HepG2 (cell line): ENCODE data around the gene CMTM5. TPM values are rescaled to one million over a fixed set of nuclear protein-coding genes. Genes with fewer than 3 reads are reported as not detected.

Experiments used
- ATAC-seq: fragments of 200-7000 bp; cut with Tn5 transposase; 3 replicates; pipeline ENCODE4 v1.9.1; 2020; ENCODE audit warnings: mild to moderate bottlenecking, moderate library complexity
- BruUV-seq: library from RNA; stranded (reverse); fragments of 400-500 nt; replicated peaks from 2 replicates; lab custom pipeline; 2021; lab: Mats Ljungman, UMichigan
- CTCF ChIA-PET: fragments of 300-600 bp; formaldehyde crosslinking; extraction: SDS; loops from one replicate; lab custom pipeline; 2021; ENCODE audit warnings: low total read pairs, inconsistent platforms, low intra/inter-chr PET ratio; lab: Yijun Ruan, JAX
- POLR2A ChIA-PET: fragments of 350-600 bp; sonication (Branson Sonifier 250); formaldehyde crosslinking; loops from one replicate; lab custom pipeline; 2020; ENCODE audit warnings: antibody characterized with exemption, inconsistent platforms; lab: Yijun Ruan, JAX
- DNase-seq: peaks from one replicate; pipeline ENCODE4 v3.0.0-alpha.2; 2015; ENCODE audit warnings: low spot score
- FAIRE-seq: peaks from 3 replicates; lab custom pipeline; 2011; peaks lifted over from hg19 to GRCh38; lab: Jason Lieb, UNC
- H2AFZ ChIP-seq: one replicate; pipeline ENCODE4 v1.6.1; 2011; ENCODE audit warnings: low read length, inconsistent platforms
- H3K27ac ChIP-seq: fragments of 300-600 bp; 3 replicates; pipeline ENCODE4 v1.8.0; 2011; ENCODE audit warnings: mixed run types, mild to moderate bottlenecking, mixed read lengths, low read length, inconsistent platforms; ENCODE audit not compliant: insufficient read depth; ENCODE audit errors: extremely low read length
- H3K27me3 ChIP-seq, 2 experiments: fragments of 200-600 bp in 1 of 2; 2 replicates in 1 of 2; 3 replicates in 1 of 2; pipeline versions ENCODE4 v1.6.0 to v1.8.0; 2011; ENCODE audit warnings: low read length in 2 of 2, mild to moderate bottlenecking in 2 of 2, moderate library complexity in 2 of 2, inconsistent platforms in 1 of 2; ENCODE audit not compliant: insufficient read depth in 2 of 2, control insufficient read depth in 1 of 2
- H3K36me3 ChIP-seq, 2 experiments: fragments of 200-600 bp in 1 of 2; replicated peaks in 1 of 2; 2 replicates in 1 of 2; 3 replicates in 1 of 2; pipeline versions ENCODE4 v1.5.1 to v1.8.0; 2011; ENCODE audit warnings: low read length in 2 of 2, inconsistent platforms in 1 of 2; ENCODE audit not compliant: insufficient read depth in 2 of 2, control insufficient read depth in 1 of 2
- H3K4me1 ChIP-seq: 2 replicates; pipeline ENCODE4 v1.5.1; 2012; ENCODE audit warnings: low read length, inconsistent platforms; ENCODE audit not compliant: insufficient read depth
- H3K4me2 ChIP-seq: 2 replicates; pipeline ENCODE4 v1.6.0; 2011; ENCODE audit warnings: low read depth, low read length, inconsistent platforms
- H3K4me3 ChIP-seq, 3 experiments: fragments of 200-600 bp in 1 of 3; sonication (generic), shearing (Covaris generic) in 1 of 3; replicated peaks in 1 of 3; 2 replicates each; pipeline ENCODE4 v1.5.1; 2011 to 2016; ENCODE audit warnings: low read length in 3 of 3, inconsistent platforms in 2 of 3, low read depth in 2 of 3, mild to moderate bottlenecking in 2 of 3, control low read depth in 1 of 3, mixed read lengths in 1 of 3; ENCODE audit not compliant: insufficient read depth in 1 of 3
- H3K79me2 ChIP-seq: one replicate; pipeline ENCODE4 v1.6.1; 2011; ENCODE audit warnings: low read length, inconsistent platforms; ENCODE audit not compliant: insufficient read depth
- H3K9ac ChIP-seq: 2 replicates; pipeline ENCODE4 v1.6.0; 2011; ENCODE audit warnings: mild to moderate bottlenecking, low read depth, low read length, inconsistent platforms; ENCODE audit not compliant: insufficient read depth
- H3K9me3 ChIP-seq: 2 replicates; pipeline ENCODE4 v1.5.1; 2012; ENCODE audit warnings: mild to moderate bottlenecking, low read length
- H4K20me1 ChIP-seq: 2 replicates; pipeline ENCODE4 v1.6.0; 2011; ENCODE audit warnings: inconsistent platforms, mild to moderate bottlenecking, low read length, moderate library complexity; ENCODE audit not compliant: insufficient read depth
- CREB1 ChIP-seq, 2 experiments: fragments of 450-650 bp in 1 of 2; IDR thresholded peaks; 2 replicates each; pipeline ENCODE4 v1.6.1; 2016 to 2017; ENCODE audit warnings: control low read depth in 1 of 2, mild to moderate bottlenecking in 1 of 2, missing compliant biosample characterization in 1 of 2, missing genetic modification characterization in 1 of 2
- GABPB1 ChIP-seq: IDR thresholded peaks from 2 replicates; pipeline ENCODE4 v1.6.1; 2016; ENCODE audit warnings: mild to moderate bottlenecking, missing genetic modification reagents, moderate library complexity, missing compliant biosample characterization
- NRL ChIP-seq: sonication (generic); formaldehyde crosslinking; IDR thresholded peaks from 2 replicates; pipeline ENCODE4 v1.5.0; 2020; ENCODE audit warnings: missing genetic modification reagents, mild to moderate bottlenecking, moderate library complexity, borderline replicate concordance
- YY1 ChIP-seq: IDR thresholded peaks from 2 replicates; pipeline ENCODE4 v1.6.1; 2011; ENCODE audit warnings: low read length, low read depth, moderate library complexity, mild to moderate bottlenecking; ENCODE audit not compliant: insufficient read depth, insufficient replicate concordance
- ZFP36L1 ChIP-seq: sonication (generic); formaldehyde crosslinking; IDR thresholded peaks from 2 replicates; pipeline ENCODE4 v1.8.0; 2022; ENCODE audit warnings: mild to moderate bottlenecking, missing genetic modification reagents, moderate library complexity
- ZNF136 ChIP-seq: sonication (generic); formaldehyde crosslinking; IDR thresholded peaks from 2 replicates; pipeline ENCODE4 v1.8.1; 2022; ENCODE audit warnings: low read depth, mild to moderate bottlenecking, moderate library complexity, missing genetic modification reagents
- ZNF547 ChIP-seq: sonication (generic); formaldehyde crosslinking; IDR thresholded peaks from 2 replicates; pipeline ENCODE4 v1.5.1; 2020; ENCODE audit warnings: mild to moderate bottlenecking, missing genetic modification reagents
- WGBS: methylation state at CpG from one replicate; pipeline ENCODE4 v1.1.6; 2017; ENCODE audit warnings: low lambda C conversion rate; 5-methylcytosine and 5-hydroxymethylcytosine counted together
- in situ Hi-C: cut with HindIII; loops from 2 replicates; pipeline ENCODE4 v1.10.0; 2017; ENCODE audit warnings: low pct_unique_long_range_greater_than_20kb; ENCODE audit not compliant: extremely low pct_ligation_motif_present
- intact Hi-C: fragments of 100-400 bp; cut with micrococcal nuclease; formaldehyde crosslinking; loops from one replicate; pipeline ENCODE4 v1.10.0; 2022; ENCODE audit not compliant: unreplicated experiment
- polyA plus RNA-seq, 8 experiments: library from polyadenylated mRNA; depleted of rRNA in 3 of 8; stranded (reverse) in 7 of 8; unstranded in 1 of 8; fragments of >200 nt; fragmentation: Illumina TruSeq in 4 of 8; extraction: Trizol in 4 of 8; gene quantifications; 2 replicates each; pipeline versions ENCODE4 v1.2.1 to v1.2.3, GENCODE V29; 2011 to 2016; ENCODE audit warnings: low read depth in 4 of 8, missing spikeins in 1 of 8, mixed read lengths in 1 of 8; ENCODE audit not compliant: insufficient read depth in 1 of 8
- total RNA-seq, 5 experiments: library from RNA; depleted of rRNA; stranded (reverse); fragments of >200 nt; fragmentation: Illumina TruSeq; extraction: Trizol; gene quantifications; 2 replicates each; pipeline ENCODE4 v1.2.3, GENCODE V29; 2016; ENCODE audit warnings: low read depth in 1 of 5
- TF ChIP-seq, protein P1 (sequence below): sonication (generic); formaldehyde crosslinking; IDR thresholded peaks from 2 replicates; pipeline ENCODE4 v1.5.1; 2020; ENCODE audit warnings: mild to moderate bottlenecking, missing genetic modification reagents
- TF ChIP-seq, protein P2 (sequence below): sonication (generic); formaldehyde crosslinking; IDR thresholded peaks from 2 replicates; pipeline ENCODE4 v1.4.0; 2020; ENCODE audit warnings: missing genetic modification reagents
- TF ChIP-seq, protein P3 (sequence below): sonication (generic); formaldehyde crosslinking; IDR thresholded peaks from 2 replicates; pipeline ENCODE4 v1.4.0; 2020; ENCODE audit warnings: low read depth, mild to moderate bottlenecking, missing genetic modification reagents

CMTM5 gene
- total and polyA plus RNA-seq, 2 of the 13 experiments (the other 11 are each of a cell fraction or from before 2014, with no cell fraction given), result not detected

DNA sequence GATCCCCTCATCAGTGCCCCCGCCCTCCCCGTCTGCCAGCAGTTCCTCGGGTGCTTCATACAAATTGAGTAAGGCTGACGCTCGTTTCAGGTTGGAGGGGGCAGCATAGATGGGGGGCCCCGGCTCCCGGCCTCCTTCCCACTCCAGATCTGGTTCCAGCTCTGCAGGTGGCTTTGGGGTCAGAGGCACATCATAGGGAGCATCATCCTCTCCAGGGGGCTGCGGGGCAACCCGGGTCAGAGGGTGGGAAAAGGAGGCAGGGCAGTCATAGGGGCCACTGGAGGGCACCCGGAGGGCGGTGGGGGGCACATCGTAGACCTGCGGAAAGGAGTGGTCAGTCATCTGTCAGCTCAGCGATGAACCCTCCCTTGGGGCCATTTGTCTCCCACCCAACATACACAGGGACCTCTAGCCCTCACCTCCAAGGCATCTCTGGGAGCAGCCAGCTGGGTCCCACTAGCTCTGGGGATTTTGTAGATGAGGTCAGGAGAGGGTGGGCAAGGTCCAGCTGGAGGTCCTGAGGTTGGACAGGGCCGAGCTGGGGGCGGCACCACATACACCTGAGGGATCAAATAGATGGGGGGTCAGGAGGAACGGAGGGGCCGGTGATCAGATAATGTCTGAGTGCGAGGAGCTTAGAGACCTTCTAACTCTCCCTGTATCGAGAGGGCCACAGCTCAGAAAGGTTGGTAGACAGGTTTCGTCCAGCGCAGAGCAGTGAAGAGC lies 17.0 kb upstream of the CMTM5 start:
- Histone ChIP-seq H2AFZ (no peak overlapping the region), H3K9ac (no peak overlapping the region), H3K4me3 (no peak overlapping the region), H4K20me1 (no peaks in the 10 kb centered on the region), H3K9me3 (no peaks in the 10 kb centered on the region), H3K27ac (no peak overlapping the region), H3K36me3 (no peaks in the 10 kb centered on the region), H3K27me3 (peaks cover 46 to 93% of the 10 kb centered on the region in 2 experiments), H3K79me2 (no peaks in the 10 kb centered on the region), H3K4me2 (no peak overlapping the region), H3K4me1 (peaks cover 30% of the 10 kb centered on the region)
- WGBS, result 40% methylated on average over 22 of the region's 22 CpGs
- FAIRE-seq (no peak), ATAC-seq (peak; percentile 1; the same call in 1 of the 3 replicates), DNase-seq (no peak)
- intact Hi-C loops, result loop anchor here (2.0 kb wide), 1 partner anchor 31 kb away; no protein-coding TSS in a partner anchor
- no TSS peak for BruUV-seq
- in situ Hi-C loops, result no loop called here
- ChIA-PET CTCF (interaction anchor here (1.7 to 1.8 kb wide), 2 partner anchors 32 to 94 kb away, joined by 5 to 7 read pairs; no protein-coding TSS in a partner anchor), POLR2A (interaction anchor here (0.6 to 1.6 kb wide), 3 partner anchors 20 to 38 kb away, joined by 3 to 11 read pairs (median 3); partner anchors contain the start of gene PABPN1)
- TF ChIP-seq YY1 (no peak), ZFP36L1 (CRISPR knock-in tag) (no peak), NRL (CRISPR knock-in tag) (peak; percentile 52; the same call in 1 of the 2 replicates), ZNF547 (CRISPR knock-in tag) (no peak), ZNF136 (CRISPR knock-in tag) (no peak), GABPB1 (peak; percentile 9; the same call in 1 of the 2 replicates), CREB1 (IDR thresholded peaks at IDR 0.05) (no peak), CREB1 (CRISPR knock-in tag; IDR thresholded peaks at IDR 0.05) (no peak)
- TF ChIP-seq, protein P1, sequence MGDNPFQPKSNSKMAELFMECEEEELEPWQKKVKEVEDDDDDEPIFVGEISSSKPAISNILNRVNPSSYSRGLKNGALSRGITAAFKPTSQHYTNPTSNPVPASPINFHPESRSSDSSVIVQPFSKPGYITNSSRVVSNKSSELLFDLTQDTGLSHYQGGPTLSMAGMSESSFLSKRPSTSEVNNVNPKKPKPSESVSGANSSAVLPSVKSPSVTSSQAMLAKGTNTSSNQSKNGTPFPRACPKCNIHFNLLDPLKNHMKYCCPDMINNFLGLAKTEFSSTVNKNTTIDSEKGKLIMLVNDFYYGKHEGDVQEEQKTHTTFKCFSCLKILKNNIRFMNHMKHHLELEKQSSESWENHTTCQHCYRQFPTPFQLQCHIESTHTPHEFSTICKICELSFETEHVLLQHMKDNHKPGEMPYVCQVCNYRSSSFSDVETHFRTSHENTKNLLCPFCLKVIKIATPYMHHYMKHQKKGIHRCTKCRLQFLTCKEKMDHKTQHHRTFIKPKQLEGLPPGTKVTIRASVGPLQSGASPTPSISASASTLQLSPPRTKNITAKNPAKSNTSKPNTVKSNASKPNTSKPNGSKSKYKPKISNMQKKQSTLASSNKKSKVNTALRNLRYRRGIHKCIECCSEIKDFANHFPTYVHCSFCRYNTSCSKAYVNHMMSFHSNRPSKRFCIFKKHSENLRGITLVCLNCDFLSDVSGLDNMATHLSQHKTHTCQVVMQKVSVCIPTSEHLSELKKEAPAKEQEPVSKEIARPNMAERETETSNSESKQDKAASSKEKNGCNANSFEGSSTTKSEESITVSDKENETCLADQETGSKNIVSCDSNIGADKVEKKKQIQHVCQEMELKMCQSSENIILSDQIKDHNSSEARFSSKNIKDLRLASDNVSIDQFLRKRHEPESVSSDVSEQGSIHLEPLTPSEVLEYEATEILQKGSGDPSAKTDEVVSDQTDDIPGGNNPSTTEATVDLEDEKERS (CRISPR knock-in tag), result 0 out of 2 replicates have a peak, but pooled peaks have one; percentile 32
- TF ChIP-seq, protein P2, sequence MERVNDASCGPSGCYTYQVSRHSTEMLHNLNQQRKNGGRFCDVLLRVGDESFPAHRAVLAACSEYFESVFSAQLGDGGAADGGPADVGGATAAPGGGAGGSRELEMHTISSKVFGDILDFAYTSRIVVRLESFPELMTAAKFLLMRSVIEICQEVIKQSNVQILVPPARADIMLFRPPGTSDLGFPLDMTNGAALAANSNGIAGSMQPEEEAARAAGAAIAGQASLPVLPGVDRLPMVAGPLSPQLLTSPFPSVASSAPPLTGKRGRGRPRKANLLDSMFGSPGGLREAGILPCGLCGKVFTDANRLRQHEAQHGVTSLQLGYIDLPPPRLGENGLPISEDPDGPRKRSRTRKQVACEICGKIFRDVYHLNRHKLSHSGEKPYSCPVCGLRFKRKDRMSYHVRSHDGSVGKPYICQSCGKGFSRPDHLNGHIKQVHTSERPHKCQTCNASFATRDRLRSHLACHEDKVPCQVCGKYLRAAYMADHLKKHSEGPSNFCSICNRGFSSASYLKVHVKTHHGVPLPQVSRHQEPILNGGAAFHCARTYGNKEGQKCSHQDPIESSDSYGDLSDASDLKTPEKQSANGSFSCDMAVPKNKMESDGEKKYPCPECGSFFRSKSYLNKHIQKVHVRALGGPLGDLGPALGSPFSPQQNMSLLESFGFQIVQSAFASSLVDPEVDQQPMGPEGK (CRISPR knock-in tag), result peak; percentile 7; the same call in 1 of the 2 replicates
- TF ChIP-seq, protein P3, sequence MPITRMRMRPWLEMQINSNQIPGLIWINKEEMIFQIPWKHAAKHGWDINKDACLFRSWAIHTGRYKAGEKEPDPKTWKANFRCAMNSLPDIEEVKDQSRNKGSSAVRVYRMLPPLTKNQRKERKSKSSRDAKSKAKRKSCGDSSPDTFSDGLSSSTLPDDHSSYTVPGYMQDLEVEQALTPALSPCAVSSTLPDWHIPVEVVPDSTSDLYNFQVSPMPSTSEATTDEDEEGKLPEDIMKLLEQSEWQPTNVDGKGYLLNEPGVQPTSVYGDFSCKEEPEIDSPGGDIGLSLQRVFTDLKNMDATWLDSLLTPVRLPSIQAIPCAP (CRISPR knock-in tag), result no peak
